ENCODE data around the gene SLA2.
A peak's percentile ranks its signal among the peaks of the same experiment; 100 is the strongest.

- TF ChIP-seq CTCF (IDR thresholded peaks at IDR 0.05) (no peak), POLR2AphosphoS5 (IDR thresholded peaks at IDR 0.05; ENCODE audit: low read depth, low read length) (peak; percentile 66; the same call in 1 of the 2 replicates), TCF7L2 (IDR thresholded peaks at IDR 0.05; ENCODE audit: low read depth, low read length) (no peak)
These were observed 72.7 kb downstream of the SLA2 start, which contains the start of gene TGIF2 for GRCh38 chr20:36573103-36573797.
